HG03457 (cell line): Measurements from ENCODE around the gene ZNF607.

Experiments used
- ATAC-seq: cut with Tn5 transposase; IDR thresholded peaks from one replicate; pipeline ENCODE4 v1.9.1; 2021; ENCODE audit warnings: moderate number of reproducible peaks; ENCODE audit not compliant: unreplicated experiment

The ZNF607 gene

DNA sequence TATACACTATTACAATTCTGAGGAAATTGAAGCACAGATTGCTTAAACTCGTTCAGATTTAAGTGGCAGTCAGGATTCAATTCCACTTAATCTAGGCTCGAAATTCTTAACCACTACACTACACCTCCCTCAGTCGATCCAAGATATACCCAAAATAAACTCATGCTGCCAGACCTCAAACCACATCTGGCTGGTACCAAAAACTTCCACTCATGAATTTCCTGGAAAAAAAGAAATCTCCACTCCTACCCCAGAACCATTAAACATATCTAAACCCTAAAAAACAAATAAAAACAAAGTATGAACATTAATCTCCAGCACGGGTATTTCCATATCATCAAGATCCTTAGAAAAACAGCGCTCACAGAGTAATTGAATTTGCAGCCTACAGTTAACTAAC lies 65.4 kb downstream of the ZNF607 start:
- ATAC-seq: no peak
